OCI-LY1 (cell line): ENCODE data around the gene TTC39C.
"Not testable (repeated sequence)": the region's sequence is repeated elsewhere in the genome, so short reads cannot be mapped to it uniquely, and the experiment has no call there.

Experiments
- EZH2 ChIP-seq: fragments of 200-600 bp; sonication (generic), shearing (Covaris generic); IDR thresholded peaks from 2 replicates; pipeline ENCODE4 v1.8.0; 2017; ENCODE audit warnings: borderline replicate concordance, mixed run types, mild to moderate bottlenecking, antibody characterized with exemption, low read length, moderate library complexity, mixed read lengths
- TF ChIP-seq, protein P1 (sequence below): fragments of 200-600 bp; sonication (generic), shearing (Covaris generic); IDR thresholded peaks from 2 replicates; pipeline ENCODE4 v1.5.1; 2017; ENCODE audit warnings: mild to moderate bottlenecking, antibody characterized with exemption, low read length, moderate library complexity, mixed read lengths

DNA sequence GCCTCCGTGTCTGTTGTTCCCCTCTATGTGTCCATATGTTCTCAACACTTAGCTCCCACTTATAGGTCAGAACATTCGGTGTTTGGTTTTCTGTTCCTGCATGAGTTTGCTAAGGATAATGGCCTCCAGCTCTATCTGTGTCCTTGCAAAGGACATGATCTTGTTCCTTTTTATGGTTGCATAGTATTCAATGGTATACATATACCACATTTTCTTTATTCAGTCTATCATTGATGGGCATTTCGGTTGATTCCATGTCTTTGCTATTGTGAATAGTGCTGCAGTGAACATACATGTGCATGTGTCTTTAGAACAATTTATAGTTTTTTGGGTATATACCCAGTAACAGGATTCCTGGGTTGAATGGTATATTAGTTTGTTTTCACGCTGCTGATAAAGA is 44.8 kb downstream of the TTC39C start:
- TF ChIP-seq EZH2, result not testable (repeated sequence)
- TF ChIP-seq, protein P1, sequence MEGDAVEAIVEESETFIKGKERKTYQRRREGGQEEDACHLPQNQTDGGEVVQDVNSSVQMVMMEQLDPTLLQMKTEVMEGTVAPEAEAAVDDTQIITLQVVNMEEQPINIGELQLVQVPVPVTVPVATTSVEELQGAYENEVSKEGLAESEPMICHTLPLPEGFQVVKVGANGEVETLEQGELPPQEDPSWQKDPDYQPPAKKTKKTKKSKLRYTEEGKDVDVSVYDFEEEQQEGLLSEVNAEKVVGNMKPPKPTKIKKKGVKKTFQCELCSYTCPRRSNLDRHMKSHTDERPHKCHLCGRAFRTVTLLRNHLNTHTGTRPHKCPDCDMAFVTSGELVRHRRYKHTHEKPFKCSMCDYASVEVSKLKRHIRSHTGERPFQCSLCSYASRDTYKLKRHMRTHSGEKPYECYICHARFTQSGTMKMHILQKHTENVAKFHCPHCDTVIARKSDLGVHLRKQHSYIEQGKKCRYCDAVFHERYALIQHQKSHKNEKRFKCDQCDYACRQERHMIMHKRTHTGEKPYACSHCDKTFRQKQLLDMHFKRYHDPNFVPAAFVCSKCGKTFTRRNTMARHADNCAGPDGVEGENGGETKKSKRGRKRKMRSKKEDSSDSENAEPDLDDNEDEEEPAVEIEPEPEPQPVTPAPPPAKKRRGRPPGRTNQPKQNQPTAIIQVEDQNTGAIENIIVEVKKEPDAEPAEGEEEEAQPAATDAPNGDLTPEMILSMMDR, result not testable (repeated sequence)
